SKM-1 (cell line): ENCODE results near the gene PTCD2.
"Not testable (repeated sequence)": the region's sequence is repeated elsewhere in the genome, so short reads cannot be mapped to it uniquely, and the experiment has no call there.

ENCODE experiments used
- DNase-seq: peaks from one replicate; lab custom pipeline; 2025; ENCODE audit not compliant: unreplicated experiment; lab: John Stamatoyannopoulos, UW

The PTCD2 gene

DNA sequence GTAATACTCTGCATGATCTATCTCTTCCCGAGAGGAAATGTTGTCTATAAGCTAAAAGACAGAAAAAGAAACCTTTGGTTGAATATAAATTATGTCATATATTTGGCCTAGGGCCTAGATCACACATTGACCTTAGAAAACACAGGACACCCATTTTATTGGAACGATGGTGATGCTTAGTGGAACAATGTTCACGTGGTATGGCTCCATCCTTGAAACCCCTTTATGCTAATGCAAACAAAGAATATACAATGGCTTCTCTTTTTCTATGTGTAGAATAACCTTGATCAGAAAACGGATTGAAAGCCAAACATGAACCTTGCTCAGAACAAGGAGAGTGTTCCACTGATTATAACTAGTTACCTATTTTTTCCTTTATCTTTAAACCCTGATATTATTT lies 24.6 kb upstream of the PTCD2 start:
- no peak for DNase-seq

DNA sequence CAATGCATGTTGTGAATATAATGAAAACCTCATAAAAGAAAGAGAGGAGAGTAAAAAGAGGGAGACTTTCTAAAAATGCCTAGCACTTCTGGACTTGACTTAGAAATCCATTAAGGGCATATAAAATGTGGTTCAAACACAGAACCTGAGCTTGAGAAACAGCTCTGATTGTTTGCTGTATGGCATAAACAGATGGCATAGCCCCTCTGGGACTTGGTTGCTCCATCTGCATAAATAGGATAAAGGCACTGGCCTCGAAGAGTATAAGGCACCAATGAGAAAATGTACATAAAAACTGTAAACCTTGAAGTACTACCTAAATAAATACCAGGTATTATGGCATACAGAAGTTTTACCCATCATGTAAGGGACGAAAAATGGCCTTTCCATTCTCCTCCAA lies 23.9 kb upstream of the PTCD2 start:
- DNase-seq = no peak

- not testable (repeated sequence) for DNase-seq
Measured at GRCh38 chr5:72298136-72298535, 22.0 kb upstream of the PTCD2 start.

DNA sequence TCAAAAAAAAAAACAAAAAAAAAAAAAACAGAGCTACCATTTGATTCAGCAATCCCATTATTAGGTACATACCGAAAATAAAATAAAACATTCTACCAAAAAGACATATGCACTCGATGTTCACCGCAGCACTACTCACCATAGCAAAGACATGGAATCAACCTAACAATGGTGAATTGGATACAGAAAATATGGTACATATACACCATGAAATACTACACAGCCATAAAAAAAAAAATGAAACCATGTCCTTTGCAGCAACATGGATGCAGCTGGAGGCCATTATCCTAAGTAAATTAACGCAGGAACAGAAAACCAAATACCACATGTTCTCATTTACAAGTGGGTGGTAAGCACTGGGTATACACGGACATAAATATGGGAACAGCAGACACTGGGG lies 21.5 kb upstream of the PTCD2 start:
- DNase-seq = no peak

DNA sequence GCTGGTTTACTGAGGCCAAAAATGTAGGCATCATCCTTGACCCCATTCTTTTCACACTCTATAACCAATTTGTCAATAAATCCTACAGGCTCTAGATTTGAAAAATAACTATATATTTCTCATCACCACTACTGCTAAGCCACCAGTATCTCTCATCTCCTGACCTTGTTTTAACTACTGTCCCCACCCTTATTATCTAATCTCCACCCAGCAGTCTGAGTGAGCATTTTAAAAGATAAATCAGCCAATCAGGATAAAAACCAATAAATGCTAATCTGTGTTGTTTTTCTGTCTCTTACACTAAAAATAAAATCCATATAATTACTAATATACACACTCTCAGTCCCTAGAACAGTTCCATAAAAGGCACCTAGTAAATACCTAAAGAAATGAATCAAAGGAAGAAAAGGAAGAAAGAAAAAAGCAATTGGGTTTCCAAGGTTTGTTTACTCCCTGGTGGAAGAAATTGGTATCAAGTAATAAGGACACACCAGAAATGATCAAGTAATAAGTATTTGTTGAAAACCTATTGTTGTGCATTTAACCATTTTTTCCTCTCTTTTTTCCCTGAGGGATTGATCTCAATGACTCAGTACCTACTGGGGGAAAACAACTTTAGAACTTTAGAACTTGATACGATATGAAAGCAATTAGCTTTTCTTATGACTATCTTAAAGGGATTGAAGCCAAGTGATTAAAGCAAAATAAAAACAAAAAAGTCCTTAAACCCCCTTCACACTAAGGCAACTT lies 19.4 kb upstream of the PTCD2 start:
- no peak for DNase-seq

GRCh38 chr5:72301557-72301956 lies 18.6 kb upstream of the PTCD2 start:
- no peak for DNase-seq

GRCh38 chr5:72302171-72302570 lies 18.0 kb upstream of the PTCD2 start:
- DNase-seq = no peak

- no peak for DNase-seq
Measured at GRCh38 chr5:72305194-72306142, 14.7 kb upstream of the PTCD2 start.

- no peak for DNase-seq
Measured at GRCh38 chr5:72307573-72307967, 12.6 kb upstream of the PTCD2 start.

DNA sequence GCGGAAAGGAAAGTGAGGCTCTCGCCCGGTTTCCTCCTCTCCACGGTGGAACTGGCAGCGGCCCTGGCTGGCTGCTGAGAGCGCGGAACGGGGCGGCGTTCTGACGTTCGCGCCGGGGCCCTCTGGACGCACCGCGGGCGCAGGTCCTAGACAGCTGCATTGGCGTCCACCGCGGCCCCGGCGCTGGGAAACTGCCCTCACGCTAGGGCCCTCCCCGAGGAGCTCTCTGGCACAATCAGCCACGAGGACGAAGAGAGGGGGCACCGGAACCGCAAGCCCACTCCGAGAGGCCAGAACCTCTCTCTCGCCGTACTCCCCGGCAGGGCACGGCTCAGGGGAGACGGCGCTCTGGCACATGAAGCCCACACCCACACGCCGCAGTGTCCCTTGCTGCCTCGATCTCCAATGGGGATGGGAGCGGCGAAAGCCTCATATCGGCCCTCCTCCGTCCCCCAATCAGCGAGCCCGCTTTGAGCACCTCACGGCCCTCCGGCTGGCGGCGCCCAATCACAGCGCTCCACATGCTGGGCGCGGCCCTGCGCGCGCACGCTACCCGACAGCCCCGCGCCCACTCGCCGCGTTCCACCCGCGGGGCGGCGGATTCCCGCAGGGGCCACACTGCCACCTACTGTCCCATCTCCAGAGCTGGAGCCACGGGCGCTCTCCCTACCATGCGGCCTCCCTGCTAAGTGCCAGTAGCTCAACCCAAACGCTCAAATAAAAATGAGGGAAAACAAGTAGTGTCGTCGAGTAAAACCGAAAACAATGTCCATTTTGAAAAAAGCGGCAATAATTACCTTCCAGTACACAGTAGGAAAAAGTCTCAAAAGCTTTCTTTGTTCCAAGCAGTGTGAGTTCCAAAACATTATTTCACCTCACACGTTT lies 12.0 kb upstream of the PTCD2 start:
- DNase-seq = peak; percentile 81

- DNase-seq = no peak
Measured at GRCh38 chr5:72308853-72309191, 11.4 kb upstream of the PTCD2 start.

- no peak for DNase-seq
Measured at GRCh38 chr5:72313141-72313540, 7.0 kb upstream of the PTCD2 start.

DNA sequence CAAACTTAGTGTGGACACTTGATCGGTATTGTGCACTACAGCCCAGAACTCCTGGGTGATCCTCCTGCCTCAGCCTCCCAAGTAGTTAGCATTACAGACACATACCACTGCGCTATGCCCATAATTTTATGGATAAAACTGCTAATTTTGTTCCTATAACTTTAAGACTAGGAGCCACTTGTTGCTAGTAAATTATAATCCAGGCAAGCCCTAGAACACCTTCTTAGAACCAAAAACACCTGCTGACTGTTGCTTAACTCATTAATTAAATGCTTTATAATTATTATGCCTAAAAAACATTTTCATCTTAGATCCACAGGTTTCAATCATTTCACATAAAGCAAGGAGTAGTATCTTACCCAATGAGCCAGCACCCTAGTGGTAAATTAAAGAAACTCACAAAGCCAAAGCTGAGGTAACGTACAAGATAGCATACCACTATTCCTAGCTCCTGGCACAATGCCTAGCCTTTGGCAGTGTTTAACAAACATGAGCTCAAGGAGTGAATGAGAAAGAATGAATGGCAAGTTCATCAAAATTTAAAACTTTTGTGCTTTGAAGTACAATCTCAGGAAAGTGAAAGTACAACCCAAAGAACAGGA lies 5.5 kb upstream of the PTCD2 start:
- no peak for DNase-seq

- DNase-seq = not testable (repeated sequence)
Measured at GRCh38 chr5:72319435-72319975, 668 bp upstream of the PTCD2 start.

DNA sequence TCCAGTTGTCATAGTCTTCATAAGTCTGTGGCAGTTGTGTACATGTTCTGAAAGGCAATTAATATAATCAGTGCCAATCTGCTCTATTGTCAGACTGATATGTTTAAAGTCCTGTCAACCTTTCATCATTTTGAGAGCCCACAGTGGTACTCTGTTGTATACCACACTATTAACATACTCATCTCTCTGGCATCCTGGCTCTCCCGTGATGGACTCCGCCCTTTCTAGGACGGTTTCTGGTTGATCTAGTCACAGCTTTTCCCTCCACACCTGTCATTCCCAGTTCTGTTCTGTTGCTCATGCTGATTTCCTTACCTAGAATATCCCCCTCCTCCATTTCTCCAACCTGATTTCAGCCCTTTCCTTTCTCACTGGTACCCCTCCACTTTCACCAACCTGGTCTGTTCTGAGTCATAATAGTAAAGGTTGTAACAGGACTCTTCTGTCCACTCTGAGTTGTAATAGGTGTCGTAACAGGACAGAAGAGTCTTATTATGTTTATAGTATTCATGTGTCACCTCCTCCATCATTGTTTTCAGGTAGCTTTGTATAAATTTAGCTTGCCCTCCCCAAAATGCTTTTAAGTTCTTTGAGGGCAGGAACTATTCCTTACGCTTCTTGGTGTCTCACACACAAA lies 4.1 kb downstream of the PTCD2 start:
- DNase-seq = no peak

DNA sequence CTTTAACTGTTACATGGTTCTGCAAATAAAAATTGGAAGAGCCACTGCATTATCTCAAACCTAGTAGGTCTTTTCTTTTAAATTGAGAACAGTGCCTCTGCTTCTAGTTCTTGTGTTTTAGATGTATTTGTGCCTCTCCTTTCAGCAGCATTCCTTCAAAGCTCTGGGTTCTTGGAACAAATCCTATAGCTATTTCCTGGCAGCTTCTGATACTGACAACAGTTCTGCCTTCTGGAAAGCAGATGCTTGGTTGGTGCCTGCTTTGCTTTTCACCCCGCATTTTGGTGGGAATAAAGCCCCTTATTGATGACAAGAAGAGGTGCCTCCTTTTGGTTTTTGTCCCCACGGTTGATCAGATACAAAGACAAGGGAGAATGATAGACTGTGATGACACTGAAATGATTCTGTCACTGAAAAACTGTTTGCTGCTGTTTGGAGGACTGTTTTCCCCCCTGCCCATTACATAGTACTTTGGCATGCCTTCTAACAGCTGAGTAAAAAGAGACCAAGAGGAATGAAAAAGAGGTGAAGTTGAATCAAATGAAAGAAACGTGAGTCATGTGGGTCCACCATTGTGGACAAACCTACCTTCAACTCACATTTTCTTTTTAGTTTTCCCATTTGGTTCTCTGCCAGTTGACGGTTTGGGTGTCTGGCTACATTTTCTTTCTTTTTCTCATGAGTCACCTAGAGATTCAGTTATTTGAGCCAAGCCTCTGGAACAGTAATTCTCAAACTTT lies 5.6 kb downstream of the PTCD2 start:
- DNase-seq = no peak

- no peak for DNase-seq
Measured at GRCh38 chr5:72326306-72326649, 6.1 kb downstream of the PTCD2 start.

DNA sequence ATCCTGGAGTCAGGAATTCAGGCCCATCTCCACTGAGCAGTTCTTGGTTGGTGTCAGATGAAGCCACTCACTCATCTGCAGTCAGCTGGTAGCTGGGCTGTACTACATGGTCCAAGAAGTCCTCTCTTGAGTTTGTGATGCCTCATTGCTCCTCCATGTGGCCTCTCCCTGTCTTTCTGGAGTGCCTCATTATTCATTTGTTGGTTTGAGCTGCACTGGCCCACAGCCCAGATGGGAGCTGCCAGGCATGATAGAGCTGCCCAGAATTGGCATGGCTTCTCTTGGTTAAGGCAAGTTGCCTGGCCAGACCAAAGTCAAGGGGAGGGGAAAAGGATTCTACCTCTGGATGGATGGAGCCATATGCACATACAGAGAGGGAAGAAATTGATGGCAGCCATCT lies 8.0 kb downstream of the PTCD2 start:
- no peak for DNase-seq

DNA sequence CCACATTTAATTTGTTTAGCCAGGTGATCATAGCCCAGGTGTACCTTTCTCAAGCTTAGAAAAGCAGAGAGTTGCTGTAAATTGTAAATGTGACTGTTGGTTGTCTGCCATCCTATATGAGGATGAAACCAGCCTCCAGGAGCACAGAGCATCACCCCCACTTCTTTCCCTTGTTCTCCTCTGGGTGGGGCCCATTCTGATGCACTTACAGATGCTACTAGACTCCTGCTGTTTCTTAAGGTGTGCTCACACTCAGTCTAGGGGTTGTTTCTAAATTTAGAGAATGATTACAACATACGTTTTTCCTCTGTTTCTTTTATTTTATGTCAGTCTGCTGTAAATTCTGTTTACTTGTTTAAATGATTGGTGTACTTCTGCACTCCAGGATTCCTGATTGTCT lies 10.5 kb downstream of the PTCD2 start:
- no peak for DNase-seq

DNA sequence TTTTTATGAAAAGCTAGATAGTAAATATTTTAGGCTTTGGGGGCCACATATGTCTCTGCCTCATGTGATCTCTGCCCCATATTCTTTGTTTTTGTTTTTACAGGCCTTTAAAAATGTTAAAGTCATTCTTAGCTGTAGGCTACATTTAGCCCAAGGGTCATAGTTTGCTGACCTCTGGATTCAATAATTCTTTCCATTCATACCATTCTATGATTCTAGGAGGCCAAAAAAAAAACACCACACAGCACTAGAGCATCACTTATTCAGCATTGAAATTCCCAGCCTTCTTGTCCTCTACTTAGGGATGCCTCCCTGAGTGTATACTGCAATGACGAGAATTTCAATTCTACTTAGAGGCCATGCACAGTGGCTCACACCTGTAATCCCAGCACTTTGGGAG lies 17.0 kb downstream of the PTCD2 start:
- no peak for DNase-seq
